EL (cell line): ENCODE data around the gene KCTD17.

Experiments
- DNase-seq: peaks from one replicate; pipeline ENCODE4 v3.0.0-alpha.2; 2016

Gene KCTD17

DNA sequence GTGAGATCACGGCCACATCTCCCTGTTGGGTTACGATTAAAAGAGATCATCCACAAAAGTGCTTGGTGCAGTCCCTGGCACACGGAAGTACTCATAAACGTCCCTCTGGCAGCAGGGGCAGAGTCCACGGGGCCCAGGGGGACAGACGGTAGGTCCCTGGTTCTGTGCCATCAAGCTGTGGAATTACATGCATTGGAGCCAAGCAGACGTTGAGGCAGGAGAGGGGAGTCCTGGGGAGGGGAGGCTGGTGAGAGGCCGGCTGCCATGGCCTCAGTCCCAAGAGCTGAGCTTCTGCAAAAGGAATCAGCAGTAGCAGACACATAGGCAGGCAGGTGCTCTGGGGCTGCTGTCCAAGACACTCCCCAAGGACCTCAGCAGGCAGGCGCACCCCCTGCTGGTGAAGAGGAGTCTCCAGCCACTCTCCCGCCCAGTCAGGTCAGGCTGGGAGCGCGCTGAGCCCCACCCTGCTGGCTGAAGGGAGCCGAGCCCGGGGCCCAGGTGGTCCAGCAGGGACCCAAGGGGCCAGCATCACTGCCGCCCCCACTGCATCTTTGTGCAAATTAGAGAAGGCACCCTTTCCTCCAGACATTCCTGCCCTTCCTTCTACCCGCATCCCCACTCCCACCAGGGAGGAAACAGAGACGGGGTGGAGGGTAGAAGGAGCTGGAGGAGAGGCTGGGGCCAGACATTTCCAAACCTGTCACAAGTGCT lies 7.6 kb upstream of the KCTD17 start:
- DNase-seq = peak; percentile 49

- DNase-seq = no peak
These were observed 6.6 kb upstream of the KCTD17 start for GRCh38 chr22:37044634-37045625.

DNA sequence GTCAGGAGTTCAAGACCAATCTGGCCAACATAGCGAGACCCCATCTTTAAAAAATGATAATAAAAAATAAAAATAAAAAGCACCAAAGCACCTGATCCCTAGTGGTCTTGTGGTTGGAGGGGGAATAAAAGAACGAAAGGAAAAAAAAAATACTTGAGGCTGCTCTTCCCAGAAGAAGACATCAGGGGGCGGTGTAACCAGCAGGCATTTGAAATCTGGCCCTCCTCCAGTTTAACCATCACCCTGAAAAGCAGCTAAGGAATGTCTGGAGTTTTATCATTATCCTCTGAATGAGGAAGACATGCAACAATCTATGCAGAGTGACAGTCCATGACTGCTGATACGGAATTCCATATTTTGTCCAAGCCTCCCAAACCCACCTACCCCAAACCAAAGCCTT lies 5.6 kb upstream of the KCTD17 start:
- DNase-seq = peak; percentile 68

DNA sequence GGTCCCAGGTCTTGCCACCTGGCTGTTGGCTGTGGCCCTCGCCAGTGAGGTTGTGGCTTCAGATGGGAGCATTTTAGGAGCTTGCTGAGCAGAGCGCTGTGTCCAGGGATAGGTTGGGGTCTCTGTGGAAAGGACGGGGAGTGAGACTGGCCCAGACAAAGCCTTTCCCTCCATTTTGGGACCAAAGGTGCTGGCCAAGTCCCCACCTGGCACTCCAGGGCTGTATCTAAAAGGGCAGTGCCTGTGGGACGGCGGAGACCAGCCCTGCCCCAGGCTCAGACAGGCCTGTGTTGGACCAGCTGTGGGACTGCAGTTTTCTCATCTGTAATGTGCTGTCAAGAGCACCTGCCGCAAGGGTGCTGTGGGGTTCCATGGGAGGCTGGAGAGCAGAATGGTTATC lies 5.0 kb upstream of the KCTD17 start:
- no peak for DNase-seq

DNA sequence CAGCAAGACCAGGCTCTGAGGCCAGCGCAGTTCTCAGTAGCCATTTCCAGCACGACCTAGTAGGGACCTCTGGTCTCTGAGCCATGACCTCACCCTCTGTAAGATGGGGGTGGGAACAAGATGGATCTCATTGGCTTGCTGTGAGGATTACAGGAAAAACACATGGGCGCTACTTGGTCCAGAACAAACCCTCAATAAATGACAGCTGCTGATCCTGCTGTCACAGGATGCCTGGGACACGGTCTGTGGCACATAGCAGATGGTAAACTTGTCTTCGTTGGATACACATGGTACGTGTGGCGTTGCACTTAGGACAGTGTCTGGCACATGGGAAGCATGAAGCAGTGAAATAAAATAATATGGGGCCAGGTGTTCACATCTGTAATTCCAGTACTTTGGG lies 4.5 kb upstream of the KCTD17 start:
- DNase-seq = no peak

DNA sequence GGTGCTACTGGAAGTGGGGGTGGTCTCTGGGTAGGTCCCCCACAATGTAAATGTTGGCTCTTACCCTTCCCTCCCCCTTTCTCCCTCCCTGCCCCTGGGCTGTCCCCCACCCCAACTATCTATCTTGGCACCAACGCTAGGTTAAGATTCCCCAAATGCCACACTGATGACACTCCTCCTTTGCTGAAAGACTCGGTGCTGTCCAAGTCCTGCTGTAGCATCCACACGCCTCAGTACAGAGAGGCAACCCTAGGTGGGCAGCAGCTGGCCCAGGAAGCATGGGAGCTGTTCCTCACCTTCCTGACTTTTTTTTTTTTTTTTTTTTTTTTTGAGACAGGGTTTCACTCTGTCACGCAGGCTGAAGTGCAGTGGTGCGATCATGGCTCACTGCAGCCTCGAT lies 3.4 kb upstream of the KCTD17 start:
- peak; percentile 35 for DNase-seq

GRCh38 chr22:37049224-37049623 lies 2.3 kb upstream of the KCTD17 start:
- no peak for DNase-seq

DNA sequence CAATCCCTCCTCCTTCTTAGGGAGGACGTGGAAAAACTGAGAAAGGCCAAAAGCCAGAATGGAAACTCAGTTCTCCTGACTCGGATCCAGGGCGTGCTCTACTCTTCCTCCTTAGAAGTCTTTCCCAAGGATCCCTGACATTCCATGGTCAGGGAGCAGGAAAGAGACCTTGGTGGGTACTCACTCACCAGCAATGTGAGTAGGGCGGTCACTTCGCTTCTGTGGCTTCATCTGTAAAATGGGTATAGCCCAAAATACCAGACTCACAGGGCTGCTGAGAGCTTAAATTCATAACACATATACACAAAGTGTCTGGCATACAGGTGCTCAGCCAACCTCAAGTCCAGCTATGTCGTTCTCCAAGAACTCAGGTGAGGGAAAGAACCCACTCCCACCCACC lies 629 bp upstream of the KCTD17 start:
- DNase-seq = no peak

DNA sequence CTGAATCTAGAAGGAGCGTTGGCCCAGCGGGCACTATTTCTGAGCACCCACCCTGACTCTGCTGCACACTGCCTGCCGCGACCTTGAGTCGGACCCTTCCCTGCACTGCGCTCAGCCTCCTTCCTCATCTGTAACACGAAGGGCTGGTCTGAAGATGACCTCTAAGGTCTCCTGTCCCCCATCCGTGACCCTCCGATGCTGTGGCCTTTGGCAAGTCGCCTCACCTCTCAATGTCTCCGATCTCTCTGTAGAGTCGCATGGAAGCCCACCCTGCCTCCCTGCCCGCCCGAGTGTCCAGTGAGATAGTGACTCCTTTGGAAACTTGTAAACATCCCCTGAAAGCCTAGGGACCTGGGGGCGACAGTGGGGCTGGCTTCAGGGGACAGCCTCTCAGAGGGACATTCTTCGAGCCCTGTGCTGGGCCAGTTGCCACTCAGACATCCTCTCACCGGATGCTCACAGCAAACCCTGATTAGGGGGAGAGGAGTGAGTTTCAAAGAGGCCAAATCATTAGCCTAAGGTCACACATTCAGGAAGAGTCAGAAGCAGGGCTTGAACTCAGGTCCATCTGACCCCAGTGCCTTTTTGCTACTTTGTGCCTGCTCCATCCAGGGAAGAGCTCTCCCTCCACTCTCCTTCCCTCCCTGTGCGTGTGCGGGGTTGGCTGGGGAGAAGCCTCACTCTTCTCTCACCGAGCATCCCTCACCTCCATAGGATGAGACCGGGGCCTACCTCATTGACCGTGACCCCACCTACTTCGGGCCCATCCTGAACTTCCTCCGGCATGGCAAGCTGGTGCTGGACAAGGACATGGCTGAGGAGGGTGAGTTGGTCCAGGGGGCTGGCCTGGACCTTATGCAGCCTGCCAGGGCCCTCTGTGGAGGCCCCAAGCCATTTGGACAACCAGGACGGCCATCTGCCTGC lies 1.1 kb downstream of the KCTD17 start:
- DNase-seq = no peak

- DNase-seq = no peak
These were observed 1.9 kb downstream of the KCTD17 start for GRCh38 chr22:37053310-37054055.

- no peak for DNase-seq
These were observed 2.5 kb downstream of the KCTD17 start for GRCh38 chr22:37054056-37054395.

- DNase-seq = no peak
These were observed 3.2 kb downstream of the KCTD17 start for GRCh38 chr22:37054600-37055365.

- DNase-seq = no peak
These were observed 4.7 kb downstream of the KCTD17 start for GRCh38 chr22:37056246-37056645.

DNA sequence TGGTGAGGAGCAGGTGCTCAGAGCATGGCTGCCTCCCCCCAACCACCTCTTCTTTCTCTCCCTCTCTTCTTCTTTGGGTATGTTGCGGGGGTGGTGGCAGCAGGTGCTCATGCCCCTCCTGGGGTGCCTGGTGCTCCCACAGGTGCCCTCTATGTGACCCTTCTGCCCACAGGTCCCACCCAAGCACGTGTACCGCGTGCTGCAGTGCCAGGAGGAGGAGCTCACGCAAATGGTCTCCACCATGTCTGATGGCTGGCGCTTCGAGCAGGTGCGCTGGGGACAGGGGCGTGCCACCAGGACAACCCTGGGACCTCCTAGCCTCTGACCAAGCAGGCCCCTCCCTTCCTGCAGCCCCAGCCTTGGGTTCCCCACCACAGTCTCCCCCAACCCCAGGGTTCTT lies 5.7 kb downstream of the KCTD17 start:
- no peak for DNase-seq

DNA sequence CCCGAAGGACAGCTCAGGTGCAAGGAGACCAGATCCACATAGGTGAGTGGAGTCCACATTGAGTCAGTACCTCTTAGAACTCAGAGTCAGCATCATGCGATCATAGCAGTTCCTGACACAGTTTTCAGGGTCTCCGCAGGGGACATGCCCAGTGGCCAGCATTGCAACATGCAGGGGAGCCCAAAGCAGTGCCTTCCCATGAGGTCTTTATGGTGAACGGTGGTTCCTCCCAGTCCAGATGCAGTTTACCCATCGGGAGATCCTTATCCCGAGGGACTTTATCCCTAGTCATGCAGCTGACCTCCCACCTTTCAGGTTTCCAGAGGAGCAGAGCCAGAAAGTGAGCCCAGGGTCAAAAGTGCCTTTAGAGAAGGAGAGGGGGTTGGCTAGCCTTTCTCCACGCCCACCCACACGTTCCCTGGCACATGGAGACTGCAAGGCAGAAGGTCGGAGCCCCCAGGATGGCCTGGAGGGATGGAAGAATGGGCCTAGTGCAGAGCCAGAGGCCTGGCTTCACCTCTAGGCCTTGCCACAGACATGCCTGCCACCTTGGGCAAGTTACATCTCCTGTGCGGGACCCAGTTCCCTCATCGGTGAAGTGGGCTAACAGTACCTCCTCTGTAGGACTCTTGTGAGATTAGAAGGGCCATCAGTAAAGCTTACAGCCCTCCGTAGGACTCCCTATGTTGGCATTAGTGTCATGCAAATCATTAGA lies 6.4 kb downstream of the KCTD17 start:
- DNase-seq = no peak

DNA sequence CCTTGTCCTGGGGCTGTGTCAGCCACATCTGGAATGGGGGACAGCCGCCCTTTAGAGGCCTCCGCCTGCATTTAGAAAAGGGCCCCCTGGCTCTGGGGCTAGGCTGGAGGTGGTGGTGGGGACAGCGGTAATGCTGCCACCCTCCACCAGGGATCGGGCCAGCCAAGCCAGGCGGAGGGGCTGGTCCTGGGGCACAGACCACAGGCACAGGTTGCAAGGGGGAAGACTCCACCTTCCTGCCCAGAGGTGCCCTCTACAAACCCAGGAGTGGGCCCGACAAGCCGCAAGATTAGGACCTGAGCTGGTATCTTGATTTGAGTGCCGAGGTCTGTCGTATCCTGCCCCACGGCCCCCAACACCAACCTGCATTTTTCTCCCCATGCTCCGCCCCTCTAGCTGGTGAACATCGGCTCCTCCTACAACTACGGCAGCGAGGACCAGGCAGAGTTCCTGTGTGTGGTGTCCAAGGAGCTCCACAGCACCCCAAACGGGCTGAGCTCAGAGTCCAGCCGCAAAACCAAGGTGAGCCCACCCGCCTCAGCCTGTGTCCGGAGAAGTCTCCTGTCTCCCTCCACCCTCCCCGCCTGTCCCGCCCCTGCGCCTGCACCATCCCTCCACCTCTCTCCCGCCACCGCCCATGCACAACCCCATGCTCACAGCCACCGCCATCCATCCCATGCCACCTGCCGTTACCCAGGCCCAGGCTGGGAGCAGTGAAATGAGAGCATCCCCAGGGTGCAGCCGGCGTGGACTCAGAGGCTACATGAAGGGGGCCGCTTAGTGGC lies 7.6 kb downstream of the KCTD17 start:
- no peak for DNase-seq

- no peak for DNase-seq
These were observed 8.4 kb downstream of the KCTD17 start for GRCh38 chr22:37059876-37060449.

DNA sequence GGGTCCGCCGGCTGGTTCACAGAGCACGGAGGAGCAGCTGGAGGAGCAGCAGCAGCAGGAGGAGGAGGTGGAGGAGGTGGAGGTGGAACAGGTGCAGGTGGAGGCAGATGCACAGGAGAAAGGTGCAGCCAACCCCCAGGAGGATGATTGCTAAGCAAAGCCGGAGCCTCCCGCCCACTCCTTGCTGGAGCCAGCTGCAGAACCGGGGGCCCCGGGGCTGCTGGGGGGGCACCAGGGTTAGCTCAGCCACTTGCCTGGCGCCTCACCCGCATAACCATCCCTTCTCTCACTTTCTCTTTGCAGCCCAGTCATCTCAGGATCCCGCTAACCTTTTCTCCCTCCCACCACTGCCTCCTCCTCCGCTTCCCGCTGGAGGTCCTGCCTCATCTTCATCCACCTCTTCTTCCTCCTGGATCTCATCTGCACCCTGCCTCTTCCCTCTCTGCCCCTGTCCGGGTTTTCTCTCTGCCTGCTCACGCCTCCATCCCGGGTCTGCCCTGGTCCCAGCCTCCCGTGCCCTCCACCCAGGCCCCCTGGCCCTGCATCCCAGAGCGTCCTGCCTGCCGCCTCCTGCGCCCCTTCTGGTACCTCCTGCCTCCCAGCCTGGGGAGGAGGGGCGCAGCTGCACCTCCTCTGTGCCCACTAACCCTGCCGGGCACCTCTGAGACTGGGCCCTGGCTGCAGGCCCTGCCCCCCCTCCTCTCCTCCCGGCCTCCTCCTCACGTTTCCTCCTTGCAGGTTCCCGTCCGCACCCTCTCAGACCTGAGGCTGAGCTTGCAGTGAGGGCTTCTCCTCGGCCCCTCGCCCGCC lies 9.5 kb downstream of the KCTD17 start:
- no peak for DNase-seq
